ENCODE results near the gene UBE2D2.

DNA sequence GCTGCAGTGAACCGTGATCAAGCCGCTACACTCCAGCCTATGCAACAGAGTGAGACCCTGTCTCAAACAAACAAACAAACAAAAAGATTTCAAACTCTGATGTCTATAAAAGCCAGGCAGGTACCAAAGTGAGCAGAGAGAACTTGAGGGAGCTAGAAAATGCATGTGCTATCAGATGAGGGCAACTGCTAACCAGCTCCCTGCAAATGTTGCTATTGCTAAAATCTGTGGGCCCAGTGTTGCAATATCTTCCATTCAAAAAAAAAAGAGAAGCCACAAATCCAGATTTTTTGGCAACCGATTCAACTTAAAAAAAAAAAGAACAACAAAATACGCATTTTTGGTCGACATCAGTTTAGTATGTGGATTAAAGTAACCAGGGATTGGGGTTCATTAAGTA, 5.5 kb downstream of the UBE2D2 start:
- TF ChIP-seq, protein P1, sequence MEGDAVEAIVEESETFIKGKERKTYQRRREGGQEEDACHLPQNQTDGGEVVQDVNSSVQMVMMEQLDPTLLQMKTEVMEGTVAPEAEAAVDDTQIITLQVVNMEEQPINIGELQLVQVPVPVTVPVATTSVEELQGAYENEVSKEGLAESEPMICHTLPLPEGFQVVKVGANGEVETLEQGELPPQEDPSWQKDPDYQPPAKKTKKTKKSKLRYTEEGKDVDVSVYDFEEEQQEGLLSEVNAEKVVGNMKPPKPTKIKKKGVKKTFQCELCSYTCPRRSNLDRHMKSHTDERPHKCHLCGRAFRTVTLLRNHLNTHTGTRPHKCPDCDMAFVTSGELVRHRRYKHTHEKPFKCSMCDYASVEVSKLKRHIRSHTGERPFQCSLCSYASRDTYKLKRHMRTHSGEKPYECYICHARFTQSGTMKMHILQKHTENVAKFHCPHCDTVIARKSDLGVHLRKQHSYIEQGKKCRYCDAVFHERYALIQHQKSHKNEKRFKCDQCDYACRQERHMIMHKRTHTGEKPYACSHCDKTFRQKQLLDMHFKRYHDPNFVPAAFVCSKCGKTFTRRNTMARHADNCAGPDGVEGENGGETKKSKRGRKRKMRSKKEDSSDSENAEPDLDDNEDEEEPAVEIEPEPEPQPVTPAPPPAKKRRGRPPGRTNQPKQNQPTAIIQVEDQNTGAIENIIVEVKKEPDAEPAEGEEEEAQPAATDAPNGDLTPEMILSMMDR (IDR thresholded peaks at IDR 0.05; ENCODE audit: low read depth, low read length) = no peak
- no peak for TF ChIP-seq EZH2phosphoT487 (IDR thresholded peaks at IDR 0.05; ENCODE audit: low read depth)

Data from OCI-LY3 (cell line).